C4-2B (cell line): ENCODE measurements around the gene UTP14C.
"Not testable (repeated sequence)": the region's sequence is repeated elsewhere in the genome, so short reads cannot be mapped to it uniquely, and the experiment has no call there.

Experiments used
- H3K27ac ChIP-seq: fragments of 450-650 bp; 2 replicates; pipeline ENCODE4 v1.5.1; 2017
- ZFX ChIP-seq: fragments of 450-650 bp; IDR thresholded peaks from 2 replicates; pipeline ENCODE4 v1.6.1; 2017
- TF ChIP-seq, protein P1 (sequence below): fragments of 450-650 bp; conservative IDR thresholded peaks from 2 replicates; pipeline ENCODE4 v1.5.1; 2017; ENCODE audit warnings: mild to moderate bottlenecking

UTP14C gene

DNA sequence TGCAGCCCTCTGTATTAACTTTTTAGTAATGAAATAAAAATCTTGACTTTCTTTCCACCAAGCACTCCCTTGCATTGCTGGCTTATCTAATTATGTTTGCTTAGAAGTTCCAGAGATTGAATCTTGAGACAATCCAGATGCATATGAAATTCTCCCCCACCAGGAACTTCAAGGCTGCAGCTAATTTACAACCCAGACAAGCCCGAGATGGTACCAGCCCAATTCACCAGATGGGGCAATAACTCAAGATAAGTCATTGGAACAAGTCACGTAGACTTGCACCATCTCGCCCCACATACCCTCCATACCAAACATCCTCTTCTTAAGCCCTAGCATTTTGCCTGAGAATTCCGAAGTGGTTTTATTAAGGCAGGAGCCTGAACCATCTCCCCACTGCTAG, 29.0 kb downstream of the UTP14C start:
- no peak for TF ChIP-seq ZFX
- TF ChIP-seq, protein P1, sequence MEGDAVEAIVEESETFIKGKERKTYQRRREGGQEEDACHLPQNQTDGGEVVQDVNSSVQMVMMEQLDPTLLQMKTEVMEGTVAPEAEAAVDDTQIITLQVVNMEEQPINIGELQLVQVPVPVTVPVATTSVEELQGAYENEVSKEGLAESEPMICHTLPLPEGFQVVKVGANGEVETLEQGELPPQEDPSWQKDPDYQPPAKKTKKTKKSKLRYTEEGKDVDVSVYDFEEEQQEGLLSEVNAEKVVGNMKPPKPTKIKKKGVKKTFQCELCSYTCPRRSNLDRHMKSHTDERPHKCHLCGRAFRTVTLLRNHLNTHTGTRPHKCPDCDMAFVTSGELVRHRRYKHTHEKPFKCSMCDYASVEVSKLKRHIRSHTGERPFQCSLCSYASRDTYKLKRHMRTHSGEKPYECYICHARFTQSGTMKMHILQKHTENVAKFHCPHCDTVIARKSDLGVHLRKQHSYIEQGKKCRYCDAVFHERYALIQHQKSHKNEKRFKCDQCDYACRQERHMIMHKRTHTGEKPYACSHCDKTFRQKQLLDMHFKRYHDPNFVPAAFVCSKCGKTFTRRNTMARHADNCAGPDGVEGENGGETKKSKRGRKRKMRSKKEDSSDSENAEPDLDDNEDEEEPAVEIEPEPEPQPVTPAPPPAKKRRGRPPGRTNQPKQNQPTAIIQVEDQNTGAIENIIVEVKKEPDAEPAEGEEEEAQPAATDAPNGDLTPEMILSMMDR = no peak
- no peak overlapping the region for H3K27ac ChIP-seq

DNA sequence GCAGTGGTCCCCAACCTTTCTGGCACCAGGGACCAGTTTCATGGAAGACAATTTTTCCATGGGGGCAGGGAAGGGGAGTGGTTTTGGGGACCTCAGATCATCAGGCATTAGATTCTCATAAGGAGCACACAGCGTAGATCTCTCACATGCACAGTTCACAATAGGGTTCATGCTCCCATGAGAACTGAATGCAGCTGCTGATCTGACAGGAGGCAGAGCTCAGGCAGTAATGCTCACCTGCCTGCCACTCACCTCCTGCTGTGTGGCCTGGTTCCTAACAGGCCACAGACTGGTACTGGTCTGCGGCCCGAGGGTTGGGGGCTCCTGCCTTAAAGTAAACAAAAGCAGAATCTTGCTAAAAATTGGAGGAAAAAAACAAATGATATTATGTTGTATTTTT, 36.6 kb downstream of the UTP14C start:
- not testable (repeated sequence) for H3K27ac ChIP-seq

DNA sequence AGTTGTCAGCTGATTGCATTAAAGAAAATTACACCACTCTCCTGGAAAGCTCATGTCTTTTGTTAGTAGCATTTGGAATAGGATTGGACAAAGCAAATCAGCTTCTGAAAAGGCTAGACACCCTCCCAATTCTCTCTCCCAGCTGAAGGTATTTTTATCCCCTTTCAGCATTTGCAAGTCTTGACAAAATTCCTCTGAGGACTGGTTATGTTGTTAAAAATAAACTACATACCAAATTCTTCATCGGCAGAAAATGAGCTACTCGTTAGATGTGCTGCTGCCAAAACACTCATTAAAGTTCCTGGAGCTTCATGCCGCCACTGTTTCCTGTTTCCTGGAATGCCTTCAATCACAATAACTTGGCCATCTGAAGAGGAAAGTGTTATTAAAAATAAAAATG, 37.1 kb downstream of the UTP14C start:
- TF ChIP-seq, protein P1 = no peak
- TF ChIP-seq ZFX = no peak

DNA sequence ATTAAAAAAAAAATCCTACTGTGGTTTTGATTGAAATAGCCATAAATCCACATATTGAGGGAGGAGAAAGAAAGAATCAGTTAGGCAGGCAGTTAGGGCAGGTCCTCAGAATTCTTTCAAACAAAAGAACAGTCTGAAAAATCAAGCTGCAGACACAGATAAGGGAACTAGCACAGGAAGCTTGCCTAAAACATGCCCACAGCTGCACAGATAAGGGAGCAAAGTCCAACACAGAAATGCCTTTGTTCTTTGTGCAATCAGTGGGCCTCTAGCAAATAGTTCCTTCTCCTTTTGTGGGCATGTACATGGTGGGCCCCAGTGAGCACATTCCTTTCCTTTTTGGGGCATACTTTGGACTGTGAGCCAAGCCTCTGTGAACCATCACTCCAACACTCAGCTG, 42.7 kb downstream of the UTP14C start:
- no peak overlapping the region for H3K27ac ChIP-seq
- TF ChIP-seq, protein P1 = no peak
- no peak for TF ChIP-seq ZFX

More for the DNA sequence above, 37.1 kb downstream of the UTP14C start:
- no peak overlapping the region for H3K27ac ChIP-seq

DNA sequence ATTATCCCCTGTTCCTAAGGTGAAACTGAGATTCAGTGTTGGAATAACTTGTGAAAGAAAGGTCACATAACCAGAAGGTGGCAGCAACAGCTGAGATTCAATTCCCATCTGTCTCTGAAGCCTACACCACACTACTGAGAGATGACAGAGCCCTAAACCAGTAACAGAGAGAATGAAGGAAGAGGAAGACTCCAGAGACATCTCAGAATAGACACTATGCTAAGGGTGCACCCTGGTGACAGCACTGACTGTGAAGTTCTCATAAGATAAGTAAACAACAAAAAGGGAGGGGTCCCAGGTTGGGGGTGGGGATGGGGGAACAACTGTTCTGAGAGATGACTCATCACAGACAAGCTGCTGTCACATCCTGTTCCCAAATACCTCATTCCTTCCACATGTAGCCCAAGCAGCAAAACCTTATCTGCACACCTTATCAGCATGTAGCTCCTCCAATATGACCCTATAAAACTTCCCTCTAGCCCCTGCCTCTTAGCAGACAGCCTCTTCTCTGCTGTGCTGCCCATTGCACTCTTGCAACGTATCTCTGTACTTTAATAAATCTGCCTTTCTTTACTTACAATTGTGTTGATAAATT, 46.5 kb downstream of the UTP14C start:
- TF ChIP-seq ZFX = no peak
- TF ChIP-seq, protein P1 = 0 out of 2 replicates have a peak, but pooled peaks have one; percentile 2
- H3K27ac ChIP-seq = no peak overlapping the region
